Measurements from ENCODE around the gene XCR1. TPM values are rescaled to one million over a fixed set of nuclear protein-coding genes. Genes with fewer than 3 reads are reported as not detected.
"Not testable (repeated sequence)": the region's sequence is repeated elsewhere in the genome, so short reads cannot be mapped to it uniquely, and the experiment has no call there.

XCR1 gene
- total RNA-seq, 1 donor from 2014 or later: not detected

GRCh38 chr3:46038916-46039315, 11.6 kb upstream of the XCR1 start:
- peaks cover 5% of the 10 kb centered on the region for H3K9me3 Mint-ChIP-seq
- H3K27me3 Mint-ChIP-seq (ENCODE audit: low read depth): peaks cover 7% of the 10 kb centered on the region
- TF ChIP-seq CTCF (conservative IDR thresholded peaks at IDR 0.05): no peak
- no peaks in the 10 kb centered on the region for H3K36me3 Mint-ChIP-seq (ENCODE audit: low read depth)
- no peak overlapping the region for H3K27ac Mint-ChIP-seq (ENCODE audit: unreplicated experiment)
- H3K4me1 Mint-ChIP-seq: no peaks in the 10 kb centered on the region
- no peak overlapping the region for H3K4me3 Mint-ChIP-seq
- DNase-seq (ENCODE audit: low read depth, low spot score): no peak

GRCh38 chr3:46038071-46038470, 10.8 kb upstream of the XCR1 start:
- not testable (repeated sequence) for H3K4me3 Mint-ChIP-seq; H3K9me3 Mint-ChIP-seq; H3K36me3 Mint-ChIP-seq (ENCODE audit: low read depth); H3K27me3 Mint-ChIP-seq (ENCODE audit: low read depth); DNase-seq (ENCODE audit: low read depth, low spot score); H3K27ac Mint-ChIP-seq (ENCODE audit: unreplicated experiment); H3K4me1 Mint-ChIP-seq

- no peak for DNase-seq (ENCODE audit: low read depth, low spot score)
- H3K9me3 Mint-ChIP-seq: no peaks in the 10 kb centered on the region
- H3K27me3 Mint-ChIP-seq (ENCODE audit: low read depth): no peaks in the 10 kb centered on the region
- H3K36me3 Mint-ChIP-seq (ENCODE audit: low read depth): no peaks in the 10 kb centered on the region
- no peaks in the 10 kb centered on the region for H3K4me1 Mint-ChIP-seq
- no peak overlapping the region for H3K4me3 Mint-ChIP-seq
- TF ChIP-seq CTCF (conservative IDR thresholded peaks at IDR 0.05): no peak
- H3K27ac Mint-ChIP-seq (ENCODE audit: unreplicated experiment): no peak overlapping the region
Measured at GRCh38 chr3:46036191-46036590, 8.9 kb upstream of the XCR1 start.

- no peak for DNase-seq (ENCODE audit: low read depth, low spot score)
- Mint-ChIP-seq H3K9me3 (peaks cover 8% of the 10 kb centered on the region), H3K4me1 (no peaks in the 10 kb centered on the region), H3K27me3 (ENCODE audit: low read depth) (no peaks in the 10 kb centered on the region), H3K27ac (ENCODE audit: unreplicated experiment) (no peak overlapping the region), H3K4me3 (no peak overlapping the region), H3K36me3 (ENCODE audit: low read depth) (no peaks in the 10 kb centered on the region)
- no peak for TF ChIP-seq CTCF (conservative IDR thresholded peaks at IDR 0.05)
Measured at GRCh38 chr3:46031747-46032146, 4.5 kb upstream of the XCR1 start.

- H3K36me3 Mint-ChIP-seq (ENCODE audit: low read depth): no peaks in the 10 kb centered on the region
- H3K27ac Mint-ChIP-seq (ENCODE audit: unreplicated experiment): no peak overlapping the region
- H3K9me3 Mint-ChIP-seq: peaks cover 8% of the 10 kb centered on the region
- no peaks in the 10 kb centered on the region for H3K4me1 Mint-ChIP-seq
- H3K27me3 Mint-ChIP-seq (ENCODE audit: low read depth): no peaks in the 10 kb centered on the region
- DNase-seq (ENCODE audit: low read depth, low spot score): no peak
- no peak for TF ChIP-seq CTCF (conservative IDR thresholded peaks at IDR 0.05)
- no peak overlapping the region for H3K4me3 Mint-ChIP-seq
Measured at GRCh38 chr3:46031269-46031668, 4.0 kb upstream of the XCR1 start.

- Mint-ChIP-seq H3K4me1 (no peaks in the 10 kb centered on the region), H3K9me3 (peaks cover 8% of the 10 kb centered on the region), H3K4me3 (no peak overlapping the region), H3K27ac (ENCODE audit: unreplicated experiment) (no peak overlapping the region), H3K27me3 (ENCODE audit: low read depth) (no peaks in the 10 kb centered on the region), H3K36me3 (ENCODE audit: low read depth) (no peaks in the 10 kb centered on the region)
- DNase-seq (ENCODE audit: low read depth, low spot score): no peak
- TF ChIP-seq CTCF (conservative IDR thresholded peaks at IDR 0.05): no peak
Measured at GRCh38 chr3:46030626-46031025, 3.3 kb upstream of the XCR1 start.

All from neural crest cell (in vitro differentiated cells).